WTC11 (cell line): ENCODE results near the gene CENATAC. TPM values are rescaled to one million over a fixed set of nuclear protein-coding genes. Genes with fewer than 3 reads are reported as not detected.

Experiments used
- ATAC-seq: fragments of 200-7000 bp; cut with Tn5 transposase; 2 replicates; pipeline ENCODE4 v1.10.0; 2021; ENCODE audit warnings: mild to moderate bottlenecking, moderate library complexity
- CTCF ChIA-PET: fragments of 300-600 bp; sonication (Branson Sonifier 250); formaldehyde crosslinking; loops from one replicate; lab custom pipeline; 2021; ENCODE audit warnings: antibody characterized with exemption; lab: Charles Lee
- POLR2A ChIA-PET: fragments of 350-600 bp; sonication (Branson Sonifier 250); formaldehyde crosslinking; loops from one replicate; lab custom pipeline; 2021; ENCODE audit warnings: antibody characterized with exemption; lab: Charles Lee
- DNase-seq: peaks from one replicate; pipeline ENCODE4 v3.0.0; 2021; ENCODE audit warnings: low spot score
- H3K27ac Mint-ChIP-seq: 2 replicates; pipeline ENCODE4 v1.8.0; 2021; ENCODE audit warnings: mixed read lengths
- H3K27me3 Mint-ChIP-seq: 2 replicates; pipeline ENCODE4 v1.8.0; 2021; ENCODE audit warnings: low read depth, mild to moderate bottlenecking, moderate library complexity, mixed read lengths
- H3K36me3 Mint-ChIP-seq: 2 replicates; pipeline ENCODE4 v1.8.0; 2021; ENCODE audit warnings: mixed read lengths
- H3K4me1 Mint-ChIP-seq: 2 replicates; pipeline ENCODE4 v1.8.0; 2022; ENCODE audit warnings: mixed read lengths
- H3K4me3 Mint-ChIP-seq: 2 replicates; pipeline ENCODE4 v1.8.0; 2021; ENCODE audit warnings: mild to moderate bottlenecking, moderate library complexity, mixed read lengths
- H3K9me3 Mint-ChIP-seq: 2 replicates; pipeline ENCODE4 v1.8.0; 2021; ENCODE audit warnings: mixed read lengths
- ELF4 ChIP-seq: sonication (generic); formaldehyde crosslinking; IDR thresholded peaks from 2 replicates; pipeline ENCODE4 v1.8.1; 2022; ENCODE audit warnings: low read depth, mild to moderate bottlenecking, moderate library complexity, missing genetic modification reagents
- ESRRA ChIP-seq: sonication (generic); formaldehyde crosslinking; IDR thresholded peaks from 2 replicates; pipeline ENCODE4 v1.8.1; 2022; ENCODE audit warnings: mild to moderate bottlenecking, missing genetic modification reagents, borderline replicate concordance
- FOXK1 ChIP-seq: sonication (generic); formaldehyde crosslinking; IDR thresholded peaks from 2 replicates; pipeline ENCODE4 v1.8.0; 2022; ENCODE audit warnings: mild to moderate bottlenecking, moderate library complexity, missing genetic modification reagents
- FOXP1 ChIP-seq: sonication (generic); formaldehyde crosslinking; IDR thresholded peaks from 2 replicates; pipeline ENCODE4 v1.8.0; 2022; ENCODE audit warnings: missing genetic modification reagents, mild to moderate bottlenecking, moderate library complexity, borderline replicate concordance
- JUN ChIP-seq: sonication (generic); formaldehyde crosslinking; IDR thresholded peaks from 2 replicates; pipeline ENCODE4 v1.8.0; 2023; ENCODE audit warnings: mild to moderate bottlenecking, missing genetic modification reagents
- MXD4 ChIP-seq: fragments of 250-450 bp; sonication (Bioruptor Pico); IDR thresholded peaks from 2 replicates; pipeline ENCODE4 v1.8.0; 2021; ENCODE audit warnings: mild to moderate bottlenecking, moderate library complexity, borderline replicate concordance
- NR3C1 ChIP-seq: sonication (generic); formaldehyde crosslinking; conservative IDR thresholded peaks from 2 replicates; pipeline ENCODE4 v1.8.1; 2023; ENCODE audit warnings: low read depth, mild to moderate bottlenecking, missing genetic modification reagents
- OVOL2 ChIP-seq: fragments of 250-450 bp; sonication (Bioruptor Pico); IDR thresholded peaks from 2 replicates; pipeline ENCODE4 v1.9.0; 2021; ENCODE audit warnings: mild to moderate bottlenecking, borderline replicate concordance
- SMAD4 ChIP-seq: sonication (generic); formaldehyde crosslinking; IDR thresholded peaks from 2 replicates; pipeline ENCODE4 v1.8.0; 2022; ENCODE audit warnings: mild to moderate bottlenecking, missing genetic modification reagents
- SOX15 ChIP-seq: fragments of 250-450 bp; sonication (Bioruptor Pico); IDR thresholded peaks from 2 replicates; pipeline ENCODE4 v1.9.0; 2021; ENCODE audit warnings: mild to moderate bottlenecking
- TP53 ChIP-seq: sonication (generic); formaldehyde crosslinking; IDR thresholded peaks from 2 replicates; pipeline ENCODE4 v1.8.1; 2023; ENCODE audit warnings: mild to moderate bottlenecking, missing genetic modification reagents
- ZNF138 ChIP-seq: sonication (generic); formaldehyde crosslinking; conservative IDR thresholded peaks from 2 replicates; pipeline ENCODE4 v1.8.1; 2022; ENCODE audit warnings: mild to moderate bottlenecking, moderate library complexity, missing genetic modification reagents
- ZNF416 ChIP-seq: fragments of 250-450 bp; sonication (Bioruptor Pico); IDR thresholded peaks from 2 replicates; pipeline ENCODE4 v1.9.0; 2021; ENCODE audit warnings: mild to moderate bottlenecking, inconsistent platforms
- total RNA-seq: library from RNA; stranded (reverse); gene quantifications from 3 replicates; pipeline ENCODE4 v1.2.3, GENCODE V29; 2021
- TF ChIP-seq, protein P1 (sequence below): fragments of 200-600 bp; IDR thresholded peaks from 2 replicates; pipeline ENCODE4 v1.8.0; 2022; ENCODE audit warnings: antibody characterized with exemption
- TF ChIP-seq, protein P2 (sequence below): sonication (generic); formaldehyde crosslinking; IDR thresholded peaks from 2 replicates; pipeline ENCODE4 v1.8.1; 2023; ENCODE audit warnings: mild to moderate bottlenecking, missing genetic modification reagents, borderline replicate concordance
- TF ChIP-seq, protein P3 (sequence below): sonication (generic); formaldehyde crosslinking; conservative IDR thresholded peaks from 2 replicates; pipeline ENCODE4 v1.8.1; 2023; ENCODE audit warnings: mild to moderate bottlenecking, low read depth, missing genetic modification reagents, moderate library complexity
- TF ChIP-seq, protein P4 (sequence below): sonication (generic); formaldehyde crosslinking; IDR thresholded peaks from 2 replicates; pipeline ENCODE4 v1.8.0; 2022; ENCODE audit warnings: missing genetic modification reagents
- TF ChIP-seq, protein P5 (sequence below): sonication (generic); formaldehyde crosslinking; IDR thresholded peaks from 2 replicates; pipeline ENCODE4 v1.8.1; 2022; ENCODE audit warnings: low read depth, missing genetic modification reagents, borderline replicate concordance

The CENATAC gene
- total RNA-seq, 1 experiment from 2014 or later: 41.7 TPM

DNA sequence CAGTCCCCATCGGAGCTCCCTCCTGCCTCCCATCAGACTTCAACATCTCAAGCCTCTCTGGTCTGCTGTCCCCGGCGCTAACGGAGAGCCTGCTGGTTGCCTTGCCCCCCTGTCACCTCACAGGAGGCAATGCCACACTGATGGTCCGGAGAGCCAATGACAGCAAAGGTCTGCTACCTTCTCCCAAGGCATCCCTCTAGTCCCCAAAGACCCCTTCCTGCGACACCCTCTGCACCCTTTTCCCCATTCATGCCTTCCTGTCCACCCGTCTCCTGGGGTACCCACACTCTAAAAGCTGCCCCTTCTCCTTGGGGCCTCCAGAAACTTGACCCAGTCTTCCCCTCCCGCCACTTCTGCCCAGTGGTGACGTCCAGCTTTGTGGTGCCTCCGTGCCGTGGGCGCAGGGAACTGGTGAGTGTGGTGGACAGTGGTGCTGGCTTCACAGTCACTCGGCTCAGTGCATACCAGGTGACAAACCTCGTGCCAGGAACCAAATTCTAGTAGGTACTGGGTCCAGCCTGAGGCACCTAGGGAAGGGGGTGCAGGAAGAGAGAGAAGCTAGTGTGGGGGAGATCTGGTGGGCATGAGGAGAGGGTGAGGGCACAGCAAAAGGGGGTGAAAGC is 41.0 kb upstream of the CENATAC start:
- H3K4me1 Mint-ChIP-seq: peaks cover 14% of the 10 kb centered on the region
- no peaks in the 10 kb centered on the region for H3K36me3 Mint-ChIP-seq
- CTCF ChIA-PET: interaction anchor here (0.7 to 3.6 kb wide), 25 partner anchors 9 to 344 kb away, joined by 3 to 19 read pairs (median 4); partner anchors contain the start of genes CENATAC, CXCR5 and DDX6
- H3K9me3 Mint-ChIP-seq: no peaks in the 10 kb centered on the region
- DNase-seq (no peak), ATAC-seq (no peak)
- no peak overlapping the region for H3K4me3 Mint-ChIP-seq
- TF ChIP-seq, protein P1, sequence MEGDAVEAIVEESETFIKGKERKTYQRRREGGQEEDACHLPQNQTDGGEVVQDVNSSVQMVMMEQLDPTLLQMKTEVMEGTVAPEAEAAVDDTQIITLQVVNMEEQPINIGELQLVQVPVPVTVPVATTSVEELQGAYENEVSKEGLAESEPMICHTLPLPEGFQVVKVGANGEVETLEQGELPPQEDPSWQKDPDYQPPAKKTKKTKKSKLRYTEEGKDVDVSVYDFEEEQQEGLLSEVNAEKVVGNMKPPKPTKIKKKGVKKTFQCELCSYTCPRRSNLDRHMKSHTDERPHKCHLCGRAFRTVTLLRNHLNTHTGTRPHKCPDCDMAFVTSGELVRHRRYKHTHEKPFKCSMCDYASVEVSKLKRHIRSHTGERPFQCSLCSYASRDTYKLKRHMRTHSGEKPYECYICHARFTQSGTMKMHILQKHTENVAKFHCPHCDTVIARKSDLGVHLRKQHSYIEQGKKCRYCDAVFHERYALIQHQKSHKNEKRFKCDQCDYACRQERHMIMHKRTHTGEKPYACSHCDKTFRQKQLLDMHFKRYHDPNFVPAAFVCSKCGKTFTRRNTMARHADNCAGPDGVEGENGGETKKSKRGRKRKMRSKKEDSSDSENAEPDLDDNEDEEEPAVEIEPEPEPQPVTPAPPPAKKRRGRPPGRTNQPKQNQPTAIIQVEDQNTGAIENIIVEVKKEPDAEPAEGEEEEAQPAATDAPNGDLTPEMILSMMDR: peak; percentile 38
- TF ChIP-seq TP53 (CRISPR knock-in tag) (no peak), ELF4 (no peak)
- TF ChIP-seq, all 79 proteins: peak for 1
- no peak overlapping the region for H3K27ac Mint-ChIP-seq
- POLR2A ChIA-PET: interaction anchor here (0.6 to 1.6 kb wide), 4 partner anchors 27 to 164 kb away, joined by 3 to 4 read pairs (median 3); no protein-coding TSS in a partner anchor
- peaks cover 16% of the 10 kb centered on the region for H3K27me3 Mint-ChIP-seq

DNA sequence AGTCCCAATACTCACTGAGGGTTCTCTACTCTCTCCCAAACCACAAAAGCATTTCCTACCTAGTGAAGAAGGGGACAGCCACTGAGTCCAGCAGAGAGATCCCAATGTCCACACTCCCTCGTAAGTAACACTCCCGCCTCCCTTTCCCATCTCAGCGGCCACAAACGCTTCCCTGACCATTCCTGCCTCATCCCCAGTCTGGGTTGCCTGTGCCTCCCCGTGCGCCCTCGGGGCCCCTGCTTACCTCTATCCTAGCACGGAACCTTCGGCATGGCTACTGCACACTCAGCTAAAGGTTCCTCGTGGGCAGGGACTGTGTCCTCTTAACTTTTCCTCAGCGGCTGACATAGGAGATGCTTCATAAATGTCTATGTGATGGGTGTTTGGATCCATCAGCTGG is 40.4 kb upstream of the CENATAC start:
- peaks cover 15% of the 10 kb centered on the region for H3K27me3 Mint-ChIP-seq

DNA sequence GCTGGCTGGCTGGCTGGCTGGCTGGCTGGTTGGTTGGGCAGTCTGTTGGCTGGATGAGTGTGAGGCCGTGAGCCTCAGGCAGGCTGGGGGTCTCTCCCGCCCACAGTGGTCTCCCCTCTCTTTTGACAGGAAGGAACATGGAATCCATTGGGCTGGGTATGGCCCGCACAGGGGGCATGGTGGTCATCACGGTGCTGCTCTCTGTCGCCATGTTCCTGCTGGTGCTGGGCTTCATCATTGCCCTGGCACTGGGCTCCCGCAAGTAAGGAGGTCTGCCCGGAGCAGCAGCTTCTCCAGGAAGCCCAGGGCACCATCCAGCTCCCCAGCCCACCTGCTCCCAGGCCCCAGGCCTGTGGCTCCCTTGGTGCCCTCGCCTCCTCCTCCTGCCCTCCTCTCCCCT is 40.0 kb upstream of the CENATAC start:
- ChIA-PET CTCF (interaction anchor here (1.2 to 3.6 kb wide), 5 partner anchors 28 to 49 kb away, joined by 4 to 19 read pairs (median 12); partner anchors contain the start of gene CENATAC), POLR2A (no interaction called here)
- no peaks in the 10 kb centered on the region for H3K36me3 Mint-ChIP-seq
- H3K27ac Mint-ChIP-seq: no peak overlapping the region
- H3K4me1 Mint-ChIP-seq: peaks cover 14% of the 10 kb centered on the region
- DNase-seq (no peak), ATAC-seq (no peak)
- H3K4me3 Mint-ChIP-seq: no peak overlapping the region
- peaks cover 11% of the 10 kb centered on the region for H3K27me3 Mint-ChIP-seq
- H3K9me3 Mint-ChIP-seq: no peaks in the 10 kb centered on the region
- TF ChIP-seq, protein P2, sequence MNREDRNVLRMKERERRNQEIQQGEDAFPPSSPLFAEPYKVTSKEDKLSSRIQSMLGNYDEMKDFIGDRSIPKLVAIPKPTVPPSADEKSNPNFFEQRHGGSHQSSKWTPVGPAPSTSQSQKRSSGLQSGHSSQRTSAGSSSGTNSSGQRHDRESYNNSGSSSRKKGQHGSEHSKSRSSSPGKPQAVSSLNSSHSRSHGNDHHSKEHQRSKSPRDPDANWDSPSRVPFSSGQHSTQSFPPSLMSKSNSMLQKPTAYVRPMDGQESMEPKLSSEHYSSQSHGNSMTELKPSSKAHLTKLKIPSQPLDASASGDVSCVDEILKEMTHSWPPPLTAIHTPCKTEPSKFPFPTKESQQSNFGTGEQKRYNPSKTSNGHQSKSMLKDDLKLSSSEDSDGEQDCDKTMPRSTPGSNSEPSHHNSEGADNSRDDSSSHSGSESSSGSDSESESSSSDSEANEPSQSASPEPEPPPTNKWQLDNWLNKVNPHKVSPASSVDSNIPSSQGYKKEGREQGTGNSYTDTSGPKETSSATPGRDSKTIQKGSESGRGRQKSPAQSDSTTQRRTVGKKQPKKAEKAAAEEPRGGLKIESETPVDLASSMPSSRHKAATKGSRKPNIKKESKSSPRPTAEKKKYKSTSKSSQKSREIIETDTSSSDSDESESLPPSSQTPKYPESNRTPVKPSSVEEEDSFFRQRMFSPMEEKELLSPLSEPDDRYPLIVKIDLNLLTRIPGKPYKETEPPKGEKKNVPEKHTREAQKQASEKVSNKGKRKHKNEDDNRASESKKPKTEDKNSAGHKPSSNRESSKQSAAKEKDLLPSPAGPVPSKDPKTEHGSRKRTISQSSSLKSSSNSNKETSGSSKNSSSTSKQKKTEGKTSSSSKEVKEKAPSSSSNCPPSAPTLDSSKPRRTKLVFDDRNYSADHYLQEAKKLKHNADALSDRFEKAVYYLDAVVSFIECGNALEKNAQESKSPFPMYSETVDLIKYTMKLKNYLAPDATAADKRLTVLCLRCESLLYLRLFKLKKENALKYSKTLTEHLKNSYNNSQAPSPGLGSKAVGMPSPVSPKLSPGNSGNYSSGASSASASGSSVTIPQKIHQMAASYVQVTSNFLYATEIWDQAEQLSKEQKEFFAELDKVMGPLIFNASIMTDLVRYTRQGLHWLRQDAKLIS (CRISPR knock-in tag): no peak
- TF ChIP-seq ELF4 (no peak), NR3C1 (CRISPR knock-in tag) (no peak), FOXK1 (no peak), SOX15 (CRISPR knock-in tag) (no peak)
- TF ChIP-seq, protein P3, sequence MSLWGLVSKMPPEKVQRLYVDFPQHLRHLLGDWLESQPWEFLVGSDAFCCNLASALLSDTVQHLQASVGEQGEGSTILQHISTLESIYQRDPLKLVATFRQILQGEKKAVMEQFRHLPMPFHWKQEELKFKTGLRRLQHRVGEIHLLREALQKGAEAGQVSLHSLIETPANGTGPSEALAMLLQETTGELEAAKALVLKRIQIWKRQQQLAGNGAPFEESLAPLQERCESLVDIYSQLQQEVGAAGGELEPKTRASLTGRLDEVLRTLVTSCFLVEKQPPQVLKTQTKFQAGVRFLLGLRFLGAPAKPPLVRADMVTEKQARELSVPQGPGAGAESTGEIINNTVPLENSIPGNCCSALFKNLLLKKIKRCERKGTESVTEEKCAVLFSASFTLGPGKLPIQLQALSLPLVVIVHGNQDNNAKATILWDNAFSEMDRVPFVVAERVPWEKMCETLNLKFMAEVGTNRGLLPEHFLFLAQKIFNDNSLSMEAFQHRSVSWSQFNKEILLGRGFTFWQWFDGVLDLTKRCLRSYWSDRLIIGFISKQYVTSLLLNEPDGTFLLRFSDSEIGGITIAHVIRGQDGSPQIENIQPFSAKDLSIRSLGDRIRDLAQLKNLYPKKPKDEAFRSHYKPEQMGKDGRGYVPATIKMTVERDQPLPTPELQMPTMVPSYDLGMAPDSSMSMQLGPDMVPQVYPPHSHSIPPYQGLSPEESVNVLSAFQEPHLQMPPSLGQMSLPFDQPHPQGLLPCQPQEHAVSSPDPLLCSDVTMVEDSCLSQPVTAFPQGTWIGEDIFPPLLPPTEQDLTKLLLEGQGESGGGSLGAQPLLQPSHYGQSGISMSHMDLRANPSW (CRISPR knock-in tag): no peak

More for the DNA sequence above, 40.4 kb upstream of the CENATAC start:
- H3K9me3 Mint-ChIP-seq: no peaks in the 10 kb centered on the region
- H3K4me3 Mint-ChIP-seq: no peak overlapping the region
- no peak for ATAC-seq
- H3K4me1 Mint-ChIP-seq: peaks cover 14% of the 10 kb centered on the region
- no peaks in the 10 kb centered on the region for H3K36me3 Mint-ChIP-seq
- DNase-seq: no peak
- CTCF ChIA-PET: interaction anchor here (0.9 to 3.6 kb wide), 15 partner anchors 17 to 345 kb away, joined by 3 to 19 read pairs (median 5); partner anchors contain the start of gene CENATAC
- H3K27ac Mint-ChIP-seq: no peak overlapping the region
- TF ChIP-seq ZNF416 (CRISPR knock-in tag) (no peak), SMAD4 (CRISPR knock-in tag) (no peak), FOXP1 (CRISPR knock-in tag) (no peak), ZNF138 (CRISPR knock-in tag) (no peak), MXD4 (CRISPR knock-in tag) (no peak), JUN (CRISPR knock-in tag) (no peak), OVOL2 (no peak), ESRRA (CRISPR knock-in tag) (no peak)
- TF ChIP-seq, protein P4, sequence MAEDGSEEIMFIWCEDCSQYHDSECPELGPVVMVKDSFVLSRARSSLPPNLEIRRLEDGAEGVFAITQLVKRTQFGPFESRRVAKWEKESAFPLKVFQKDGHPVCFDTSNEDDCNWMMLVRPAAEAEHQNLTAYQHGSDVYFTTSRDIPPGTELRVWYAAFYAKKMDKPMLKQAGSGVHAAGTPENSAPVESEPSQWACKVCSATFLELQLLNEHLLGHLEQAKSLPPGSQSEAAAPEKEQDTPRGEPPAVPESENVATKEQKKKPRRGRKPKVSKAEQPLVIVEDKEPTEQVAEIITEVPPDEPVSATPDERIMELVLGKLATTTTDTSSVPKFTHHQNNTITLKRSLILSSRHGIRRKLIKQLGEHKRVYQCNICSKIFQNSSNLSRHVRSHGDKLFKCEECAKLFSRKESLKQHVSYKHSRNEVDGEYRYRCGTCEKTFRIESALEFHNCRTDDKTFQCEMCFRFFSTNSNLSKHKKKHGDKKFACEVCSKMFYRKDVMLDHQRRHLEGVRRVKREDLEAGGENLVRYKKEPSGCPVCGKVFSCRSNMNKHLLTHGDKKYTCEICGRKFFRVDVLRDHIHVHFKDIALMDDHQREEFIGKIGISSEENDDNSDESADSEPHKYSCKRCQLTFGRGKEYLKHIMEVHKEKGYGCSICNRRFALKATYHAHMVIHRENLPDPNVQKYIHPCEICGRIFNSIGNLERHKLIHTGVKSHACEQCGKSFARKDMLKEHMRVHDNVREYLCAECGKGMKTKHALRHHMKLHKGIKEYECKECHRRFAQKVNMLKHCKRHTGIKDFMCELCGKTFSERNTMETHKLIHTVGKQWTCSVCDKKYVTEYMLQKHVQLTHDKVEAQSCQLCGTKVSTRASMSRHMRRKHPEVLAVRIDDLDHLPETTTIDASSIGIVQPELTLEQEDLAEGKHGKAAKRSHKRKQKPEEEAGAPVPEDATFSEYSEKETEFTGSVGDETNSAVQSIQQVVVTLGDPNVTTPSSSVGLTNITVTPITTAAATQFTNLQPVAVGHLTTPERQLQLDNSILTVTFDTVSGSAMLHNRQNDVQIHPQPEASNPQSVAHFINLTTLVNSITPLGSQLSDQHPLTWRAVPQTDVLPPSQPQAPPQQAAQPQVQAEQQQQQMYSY (CRISPR knock-in tag): no peak
- TF ChIP-seq, protein P5, sequence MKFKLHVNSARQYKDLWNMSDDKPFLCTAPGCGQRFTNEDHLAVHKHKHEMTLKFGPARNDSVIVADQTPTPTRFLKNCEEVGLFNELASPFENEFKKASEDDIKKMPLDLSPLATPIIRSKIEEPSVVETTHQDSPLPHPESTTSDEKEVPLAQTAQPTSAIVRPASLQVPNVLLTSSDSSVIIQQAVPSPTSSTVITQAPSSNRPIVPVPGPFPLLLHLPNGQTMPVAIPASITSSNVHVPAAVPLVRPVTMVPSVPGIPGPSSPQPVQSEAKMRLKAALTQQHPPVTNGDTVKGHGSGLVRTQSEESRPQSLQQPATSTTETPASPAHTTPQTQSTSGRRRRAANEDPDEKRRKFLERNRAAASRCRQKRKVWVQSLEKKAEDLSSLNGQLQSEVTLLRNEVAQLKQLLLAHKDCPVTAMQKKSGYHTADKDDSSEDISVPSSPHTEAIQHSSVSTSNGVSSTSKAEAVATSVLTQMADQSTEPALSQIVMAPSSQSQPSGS (CRISPR knock-in tag): no peak
- TF ChIP-seq, all 79 proteins: peak for 0
- POLR2A ChIA-PET: interaction anchor here (1.1 kb wide), 1 partner anchor 165 kb away, joined by 3 read pairs; no protein-coding TSS in a partner anchor
